HG02759 (cell line): ENCODE results near the gene PSIP1.
"Not testable (repeated sequence)": the region's sequence is repeated elsewhere in the genome, so short reads cannot be mapped to it uniquely, and the experiment has no call there.

ENCODE experiments used
- ATAC-seq: cut with Tn5 transposase; IDR thresholded peaks from one replicate; pipeline ENCODE4 v1.9.1; 2021; ENCODE audit warnings: mild to moderate bottlenecking, moderate library complexity; ENCODE audit not compliant: unreplicated experiment

Gene PSIP1

DNA sequence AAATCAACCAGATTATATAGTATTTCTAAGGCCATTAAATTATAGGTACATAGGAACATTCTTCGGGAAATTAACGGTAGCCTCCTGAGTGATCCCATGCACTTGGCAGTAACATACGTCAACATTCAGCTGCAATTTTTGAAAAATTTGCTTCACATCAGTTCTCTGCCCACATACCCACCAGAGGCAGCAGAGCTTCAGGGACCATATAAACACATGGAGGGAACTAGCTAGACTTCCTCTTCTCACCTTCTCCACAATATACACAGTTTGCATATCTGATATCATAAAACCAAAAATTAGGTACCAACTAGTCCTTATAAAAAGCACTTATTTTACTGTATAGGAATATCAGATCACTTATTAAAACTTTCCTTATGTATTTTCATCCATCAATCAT lies 4.8 kb downstream of the PSIP1 start:
- no peak for ATAC-seq

DNA sequence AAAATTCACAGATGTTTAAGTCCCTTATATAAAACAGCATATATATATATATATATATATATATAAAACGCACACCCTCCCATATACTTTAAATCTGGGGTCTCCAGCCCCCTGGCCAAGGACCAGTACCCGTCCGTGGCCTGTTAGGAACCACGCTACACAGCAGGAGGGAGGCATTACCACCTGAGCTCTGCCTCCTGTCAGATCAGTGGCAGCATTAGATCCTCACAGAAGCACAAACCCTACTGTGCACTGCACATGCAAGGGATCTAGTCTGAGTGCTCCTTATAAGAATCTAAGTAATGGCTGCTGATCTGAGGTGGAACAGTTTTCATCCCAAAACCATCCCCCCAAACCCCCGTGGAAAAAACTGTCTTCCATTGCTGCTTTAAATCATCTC lies 9.0 kb downstream of the PSIP1 start:
- no peak for ATAC-seq

GRCh38 chr9:15501179-15501578 lies 9.6 kb downstream of the PSIP1 start:
- no peak for ATAC-seq

GRCh38 chr9:15499139-15499538 lies 11.6 kb downstream of the PSIP1 start:
- ATAC-seq, result no peak

- no peak for ATAC-seq
Measured at GRCh38 chr9:15498246-15498995, 12.3 kb downstream of the PSIP1 start.

DNA sequence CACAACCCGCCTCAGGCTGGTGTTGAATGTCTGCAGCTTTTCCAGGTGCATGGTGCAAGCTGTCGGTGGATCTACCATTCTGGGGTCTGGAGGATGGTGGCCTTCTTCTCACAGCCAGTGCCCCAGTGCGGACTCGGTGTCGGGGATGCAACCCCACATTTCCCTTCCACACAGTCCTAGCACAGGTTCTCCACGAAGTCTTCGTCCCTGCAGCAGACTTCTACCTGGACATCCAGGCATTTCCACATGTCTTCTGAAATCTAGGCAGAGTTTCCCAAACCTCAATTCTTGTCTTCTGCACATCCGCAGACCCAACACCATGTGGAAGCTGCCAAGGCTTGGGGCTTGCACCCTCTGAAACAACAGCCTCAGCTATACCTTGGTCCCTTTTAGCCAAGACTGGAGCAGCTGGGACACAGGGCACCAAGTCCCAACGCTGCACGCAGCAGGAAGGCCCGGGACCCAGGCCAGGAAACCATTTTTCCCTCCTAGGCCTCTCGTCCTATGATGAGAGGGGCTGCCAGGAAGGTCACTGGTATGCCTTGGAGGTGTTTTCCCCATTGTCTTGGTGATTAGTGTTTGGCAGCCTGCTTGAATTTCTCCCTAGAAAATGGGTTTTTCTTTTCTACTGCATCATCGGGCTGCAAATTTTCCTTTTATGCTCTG lies 18.2 kb downstream of the PSIP1 start:
- no peak for ATAC-seq

- ATAC-seq, result no peak
Measured at GRCh38 chr9:15491950-15492349, 18.8 kb downstream of the PSIP1 start.

GRCh38 chr9:15485836-15486666 lies 24.7 kb downstream of the PSIP1 start:
- ATAC-seq, result no peak

- peak; percentile 56 for ATAC-seq
Measured at GRCh38 chr9:15484802-15485201, 26.0 kb downstream of the PSIP1 start.

- no peak for ATAC-seq
Measured at GRCh38 chr9:15482146-15482545, 28.6 kb downstream of the PSIP1 start.

DNA sequence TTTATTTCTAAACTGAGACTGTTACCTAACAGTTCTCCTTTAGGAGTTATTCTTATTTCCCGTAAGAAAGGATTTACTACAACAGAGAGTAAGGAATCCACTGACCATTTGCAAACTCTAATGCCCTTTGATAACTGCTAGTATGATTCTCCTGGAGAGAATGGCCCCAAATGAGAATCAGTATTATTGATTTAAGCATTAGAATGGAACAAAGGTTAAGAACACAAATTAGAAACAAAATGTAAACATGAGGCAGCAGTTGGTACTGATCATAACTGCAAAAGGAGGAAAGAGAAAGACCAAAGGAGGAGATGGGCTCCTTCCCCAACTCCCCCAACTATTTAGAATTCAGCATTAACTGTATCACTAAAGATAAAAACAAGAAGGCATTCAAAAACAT lies 30.7 kb downstream of the PSIP1 start:
- no peak for ATAC-seq

- no peak for ATAC-seq
Measured at GRCh38 chr9:15475923-15476536, 34.7 kb downstream of the PSIP1 start.

- ATAC-seq, result no peak
Measured at GRCh38 chr9:15469862-15470261, 40.9 kb downstream of the PSIP1 start.

- ATAC-seq, result no peak
Measured at GRCh38 chr9:15469406-15469805, 41.4 kb downstream of the PSIP1 start.

- ATAC-seq, result no peak
Measured at GRCh38 chr9:15468145-15468544, 42.6 kb downstream of the PSIP1 start.

- ATAC-seq, result no peak
Measured at GRCh38 chr9:15461601-15462000, 49.2 kb downstream of the PSIP1 start.

DNA sequence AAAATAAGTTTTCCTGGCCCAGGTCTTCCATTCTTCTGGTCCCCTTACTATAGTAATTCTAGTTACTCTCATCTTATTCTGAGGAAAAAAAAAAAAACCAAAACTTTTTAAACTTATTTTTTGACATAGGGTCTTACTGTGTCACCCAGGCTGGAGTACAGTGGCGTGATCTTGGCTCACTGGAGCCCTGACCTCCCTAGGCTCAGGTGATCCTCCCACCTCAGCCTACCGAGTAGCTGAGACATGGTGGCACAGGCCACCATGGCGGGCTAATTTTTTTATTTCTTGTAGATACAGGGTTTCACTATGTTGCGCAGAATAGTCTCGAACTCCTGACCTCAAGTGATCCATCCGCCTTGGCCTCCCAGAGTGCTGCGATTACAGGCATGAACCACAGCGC lies 49.7 kb downstream of the PSIP1 start:
- no peak for ATAC-seq

DNA sequence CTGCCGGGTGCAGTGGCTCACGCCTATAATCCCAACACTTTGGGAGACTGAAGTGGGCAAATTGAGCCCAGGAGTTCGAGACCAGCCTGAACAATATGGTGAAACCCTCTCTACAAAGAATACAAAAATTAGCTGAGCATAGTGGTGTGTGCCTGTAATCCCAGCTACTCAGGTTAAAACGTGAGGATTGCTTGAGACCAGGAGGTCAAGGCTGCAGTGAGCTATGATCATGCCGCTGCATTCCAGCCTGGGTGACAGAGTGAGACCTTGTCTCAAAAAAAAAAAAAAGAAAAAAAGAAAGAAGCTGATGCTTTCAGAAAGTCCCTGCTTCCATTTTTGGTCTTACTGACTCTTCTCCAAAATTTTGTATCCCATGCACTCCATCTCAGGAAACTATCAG lies 56.8 kb downstream of the PSIP1 start:
- ATAC-seq, result no peak

DNA sequence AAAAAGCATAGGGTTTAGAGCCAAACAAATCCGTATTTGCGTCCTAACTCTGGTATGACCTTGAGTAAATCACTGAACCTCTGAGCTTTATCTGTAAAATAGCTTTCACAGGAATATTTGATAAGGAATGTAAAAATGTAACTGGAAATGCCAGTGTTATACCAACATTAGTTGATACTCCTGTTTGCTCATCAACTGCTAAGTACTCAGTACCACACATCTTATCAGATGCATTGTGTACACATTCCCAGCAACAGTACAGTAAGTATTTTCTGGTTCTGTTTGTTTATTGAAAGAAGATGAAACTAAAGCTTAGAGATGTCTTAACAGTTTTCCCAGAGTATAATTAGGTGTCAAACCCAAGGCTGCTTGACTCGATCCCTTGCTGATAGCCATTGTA lies 66.6 kb downstream of the PSIP1 start:
- no peak for ATAC-seq

DNA sequence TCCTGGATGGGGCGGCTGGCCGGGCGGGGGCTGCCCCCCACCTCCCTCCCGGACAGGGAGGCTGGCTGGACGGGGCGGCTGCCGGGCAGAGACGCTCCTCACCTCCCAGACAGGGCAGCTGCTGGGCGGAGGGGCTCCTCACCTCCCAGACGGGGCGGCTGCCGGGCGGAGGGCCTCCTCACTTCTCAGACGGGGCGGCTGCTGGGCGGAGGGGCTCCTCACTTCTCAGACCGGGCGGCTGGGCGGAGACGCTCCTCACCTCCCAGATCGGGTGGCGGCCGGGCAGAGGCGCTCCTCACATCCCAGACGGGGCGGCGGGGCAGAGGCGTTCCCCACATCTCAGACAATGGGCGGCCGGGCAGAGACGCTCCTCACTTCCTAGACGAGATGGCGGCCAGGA lies 68.5 kb downstream of the PSIP1 start:
- not testable (repeated sequence) for ATAC-seq

DNA sequence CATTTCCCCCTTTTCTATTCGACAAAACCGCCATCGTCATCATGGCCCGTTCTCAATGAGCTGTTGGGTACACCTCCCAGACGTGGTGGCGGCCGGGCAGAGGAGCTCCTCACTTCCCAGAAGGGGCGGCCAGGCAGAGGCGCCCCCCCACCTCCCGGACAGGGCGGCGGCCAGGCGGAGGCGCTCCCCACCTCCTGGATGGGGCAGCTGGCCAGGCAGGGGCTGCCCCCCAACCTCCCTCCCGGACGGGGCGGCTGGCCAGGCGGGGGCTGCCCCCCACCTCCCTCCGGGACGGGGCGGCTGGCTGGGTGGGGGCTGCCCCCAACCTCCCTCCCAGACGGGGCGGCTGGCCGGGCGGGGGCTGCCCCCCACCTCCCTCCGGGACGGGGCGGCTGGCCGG lies 68.9 kb downstream of the PSIP1 start:
- ATAC-seq, result not testable (repeated sequence)
